GM12878 (cell line): ENCODE measurements around the gene GOPC. TPM values are rescaled to one million over a fixed set of nuclear protein-coding genes. Genes with fewer than 3 reads are reported as not detected.
"Not testable (repeated sequence)": the region's sequence is repeated elsewhere in the genome, so short reads cannot be mapped to it uniquely, and the experiment has no call there.

ENCODE experiments used
- ATAC-seq: fragments of 200-7000 bp; cut with Tn5 transposase; 3 replicates; pipeline ENCODE4 v1.9.1; 2020; ENCODE audit warnings: mild to moderate bottlenecking, moderate library complexity
- BruUV-seq: library from RNA; stranded (reverse); fragments of 400-500 nt; replicated peaks from 2 replicates; lab custom pipeline; 2021; lab: Mats Ljungman, UMichigan
- CTCF ChIA-PET: fragments of 300-600 bp; sonication (Branson Sonifier 250); formaldehyde crosslinking; extraction: SDS; loops from one replicate; lab custom pipeline; 2021; ENCODE audit warnings: inconsistent platforms; lab: Yijun Ruan, JAX
- POLR2A ChIA-PET: fragments of 350-600 bp; formaldehyde crosslinking; extraction: SDS; loops from one replicate; lab custom pipeline; 2021; ENCODE audit warnings: inconsistent platforms; lab: Charles Lee
- RAD21 ChIA-PET: fragments of 300-600 bp; sonication (Branson Sonifier 250); formaldehyde crosslinking; loops from one replicate; lab custom pipeline; 2023; ENCODE audit warnings: antibody characterized with exemption; ENCODE audit not compliant: unreplicated experiment; lab: Charles Lee
- SMC1A ChIA-PET: fragments of 300-600 bp; sonication (Branson Sonifier 250); formaldehyde crosslinking; loops from one replicate; lab custom pipeline; 2023; ENCODE audit not compliant: unreplicated experiment, uncharacterized antibody; lab: Charles Lee
- DNase-seq: peaks from one replicate; pipeline ENCODE4 v3.0.0-alpha.2; 2011; ENCODE audit warnings: low read depth, low spot score
- FAIRE-seq: peaks from 3 replicates; lab custom pipeline; 2011; peaks lifted over from hg19 to GRCh38; lab: Jason Lieb, UNC
- H2AFZ ChIP-seq: 2 replicates; pipeline ENCODE4 v1.6.0; 2011; ENCODE audit warnings: low read depth, low read length, control low read depth; ENCODE audit not compliant: control insufficient read depth
- H3K27ac ChIP-seq: 2 replicates; pipeline ENCODE4 v1.5.1; 2011; ENCODE audit warnings: control low read depth; ENCODE audit not compliant: control insufficient read depth, insufficient read depth
- H3K27me3 ChIP-seq, 2 experiments: replicated peaks in 1 of 2; 2 replicates each; pipeline versions ENCODE4 v1.6.0 to v1.6.1; 2011; ENCODE audit warnings: low read length in 1 of 2; ENCODE audit not compliant: control insufficient read depth in 2 of 2, insufficient read depth in 2 of 2
- H3K36me3 ChIP-seq, 2 experiments: 2 replicates each; pipeline ENCODE4 v1.5.1; 2011; ENCODE audit warnings: low read length in 1 of 2; ENCODE audit not compliant: control insufficient read depth in 2 of 2, insufficient read depth in 2 of 2
- H3K4me1 ChIP-seq: 2 replicates; pipeline ENCODE4 v1.6.1; 2011; ENCODE audit warnings: mild to moderate bottlenecking, low read length, moderate library complexity, mixed read lengths; ENCODE audit not compliant: control insufficient read depth, insufficient read depth
- H3K4me2 ChIP-seq: 2 replicates; pipeline ENCODE4 v1.6.0; 2011; ENCODE audit warnings: control low read depth; ENCODE audit not compliant: control insufficient read depth, insufficient read depth
- H3K4me3 ChIP-seq: fragments of 200-600 bp; sonication (generic); 2 replicates; pipeline ENCODE4 v1.5.1; 2016
- H3K79me2 ChIP-seq: 2 replicates; pipeline ENCODE4 v1.6.0; 2011; ENCODE audit warnings: low read length; ENCODE audit not compliant: control insufficient read depth, insufficient read depth
- H3K9ac ChIP-seq: 2 replicates; pipeline ENCODE4 v1.8.0; 2011; ENCODE audit warnings: low read length, control low read depth, mixed read lengths; ENCODE audit not compliant: control insufficient read depth, insufficient read depth
- H3K9me3 ChIP-seq: replicated peaks from 3 replicates; pipeline ENCODE4 v1.5.1; 2011; ENCODE audit warnings: mild to moderate bottlenecking, low read length; ENCODE audit not compliant: control insufficient read depth, insufficient read depth
- H4K20me1 ChIP-seq: 2 replicates; pipeline ENCODE4 v1.6.0; 2011; ENCODE audit not compliant: control insufficient read depth, insufficient read depth
- BRCA1 ChIP-seq: IDR thresholded peaks from 2 replicates; pipeline ENCODE4 v1.6.1; 2011; ENCODE audit warnings: low read depth, low read length, improper control_type of control experiment
- CBX3 ChIP-seq: fragments of 200-600 bp; sonication (generic); IDR thresholded peaks from 2 replicates; pipeline ENCODE4 v1.6.1; 2016; ENCODE audit warnings: low read depth, borderline replicate concordance
- EZH2 ChIP-seq: IDR thresholded peaks from 2 replicates; pipeline ENCODE4 v1.6.1; 2012; ENCODE audit warnings: low read depth, mild to moderate bottlenecking, control low read depth, inconsistent platforms, low read length, borderline replicate concordance; ENCODE audit not compliant: control insufficient read depth
- FOXM1 ChIP-seq: IDR thresholded peaks from 2 replicates; pipeline ENCODE4 v1.6.1; 2012; ENCODE audit warnings: low read depth, mild to moderate bottlenecking, inconsistent platforms, low read length, moderate library complexity
- GABPA ChIP-seq: IDR thresholded peaks from 2 replicates; pipeline ENCODE4 v1.6.1; 2014; ENCODE audit warnings: antibody characterized with exemption, low read depth, mild to moderate bottlenecking, inconsistent platforms
- IRF5 ChIP-seq: fragments of 450-650 bp; IDR thresholded peaks from 2 replicates; pipeline ENCODE4 v1.6.1; 2017; ENCODE audit warnings: borderline replicate concordance
- NFYB ChIP-seq: IDR thresholded peaks from 2 replicates; pipeline ENCODE4 v1.6.1; 2011; ENCODE audit warnings: low read depth, mild to moderate bottlenecking, low read length, improper control_type of control experiment, moderate library complexity; ENCODE audit not compliant: insufficient read depth
- SREBF2 ChIP-seq: IDR thresholded peaks from 2 replicates; pipeline ENCODE4 v1.6.1; 2012; ENCODE audit warnings: mild to moderate bottlenecking, low read length
- STAT1 ChIP-seq: fragments of 450-650 bp; conservative IDR thresholded peaks from 2 replicates; pipeline ENCODE4 v1.6.1; 2014; ENCODE audit warnings: antibody characterized with exemption, mild to moderate bottlenecking
- SUPT20H ChIP-seq: IDR thresholded peaks from 2 replicates; pipeline ENCODE4 v1.6.1; 2011; ENCODE audit warnings: low read depth, mild to moderate bottlenecking, low read length, moderate library complexity, borderline replicate concordance; ENCODE audit not compliant: control insufficient read depth
- TARDBP ChIP-seq: IDR thresholded peaks from 2 replicates; pipeline ENCODE4 v1.6.1; 2016; ENCODE audit warnings: borderline replicate concordance
- ZSCAN29 ChIP-seq: fragments of 450-650 bp; IDR thresholded peaks from 2 replicates; pipeline ENCODE4 v1.6.1; 2017; ENCODE audit warnings: mild to moderate bottlenecking, moderate library complexity
- WGBS: methylation state at CpG from one replicate; pipeline ENCODE4 v1.1.6; 2016; ENCODE audit warnings: low lambda C conversion rate; ENCODE audit not compliant: insufficient replicate concordance, insufficient coverage; ENCODE audit errors: missing lambda C conversion rate; 5-methylcytosine and 5-hydroxymethylcytosine counted together
- in situ Hi-C: fragments of 300-500 bp; cut with MboI; formaldehyde crosslinking; loops from 9 replicates; pipeline ENCODE4 v1.14.3; 2018; ENCODE audit warnings: mixed read lengths
- intact Hi-C: fragments of 100-400 bp; cut with micrococcal nuclease; formaldehyde crosslinking; loops from one replicate; pipeline ENCODE4 v1.14.2; 2022; ENCODE audit not compliant: unreplicated experiment
- polyA plus RNA-seq, 11 experiments: library from polyadenylated mRNA; depleted of rRNA in 4 of 11; unstranded in 6 of 11; stranded (reverse) in 5 of 11; fragments of >200 nt; fragmentation: Nextera tagmentation in 4 of 11; fragmentation: Illumina TruSeq in 1 of 11; extraction: Ambion mirVana in 4 of 11; extraction: Trizol in 1 of 11; gene quantifications; 1 replicate in 1 of 11; 2 replicates in 10 of 11; pipeline versions ENCODE4 v1.2.1 to v1.2.3, GENCODE V29; 2011 to 2016; ENCODE audit warnings: inconsistent platforms in 2 of 11, missing spikeins in 2 of 11, low read depth in 1 of 11
- total RNA-seq, 4 experiments: library from RNA; depleted of rRNA in 3 of 4; stranded (reverse); fragments of >200 nt in 3 of 4; fragmentation: Illumina TruSeq in 1 of 4; extraction: Trizol in 1 of 4; gene quantifications; 2 replicates each; pipeline versions ENCODE4 v1.2.1 to v1.2.3, GENCODE V29; 2013 to 2021

GOPC gene
- total and polyA plus RNA-seq, 10 of the 15 experiments (the other 5 are each of a cell fraction or from before 2014, with no cell fraction given) = 5.8 to 28.5 (median 18.0) TPM

GRCh38 chr6:117518870-117519269 lies 83.4 kb downstream of the GOPC start:
- Histone ChIP-seq H3K9ac (no peak overlapping the region), H3K9me3 (no peaks in the 10 kb centered on the region; the same call in 2 of the 3 replicates), H3K27ac (no peak overlapping the region), H3K4me1 (no peaks in the 10 kb centered on the region), H3K36me3 (no peaks in the 10 kb centered on the region), H3K27me3 (no peaks in the 10 kb centered on the region), H3K4me2 (no peak overlapping the region), H4K20me1 (no peaks in the 10 kb centered on the region), H2AFZ (no peak overlapping the region), H3K4me3 (no peak overlapping the region), H3K79me2 (no peaks in the 10 kb centered on the region)
- SMC1A ChIA-PET = interaction anchor here (1.0 to 1.3 kb wide), 2 partner anchors 9 to 35 kb away, joined by 3 read pairs; no protein-coding TSS in a partner anchor
- ATAC-seq (no peak), FAIRE-seq (no peak), DNase-seq (no peak)
- in situ Hi-C loops (no loop called here), intact Hi-C loops (no loop called here)
- TF ChIP-seq NFYB (no peak), STAT1 (no peak), GABPA (no peak), EZH2 (no peak), SREBF2 (no peak), BRCA1 (no peak), CBX3 (no peak), SUPT20H (no peak), ZSCAN29 (no peak), FOXM1 (no peak), TARDBP (no peak), IRF5 (no peak)
- RAD21 ChIA-PET = no interaction called here
- BruUV-seq = no TSS peak
- CTCF ChIA-PET = no interaction called here
- WGBS = 94% methylated on average over 6 of the region's 6 CpGs
- POLR2A ChIA-PET = interaction anchor here (1.5 kb wide), 1 partner anchor 26 kb away, joined by 3 read pairs; no protein-coding TSS in a partner anchor

GRCh38 chr6:117517995-117518394 lies 84.3 kb downstream of the GOPC start:
- BruUV-seq, ATAC-seq, RAD21 ChIA-PET, DNase-seq, in situ Hi-C loops, H3K4me1 ChIP-seq, CTCF ChIA-PET, H3K36me3 ChIP-seq, H3K79me2 ChIP-seq, POLR2A ChIA-PET, H3K4me2 ChIP-seq, H3K9ac ChIP-seq, H3K9me3 ChIP-seq, H4K20me1 ChIP-seq, H3K4me3 ChIP-seq, H3K27ac ChIP-seq, H3K27me3 ChIP-seq, H2AFZ ChIP-seq, FAIRE-seq, intact Hi-C loops: not testable (repeated sequence)
- 90% methylated on average over 5 of the region's 5 CpGs for WGBS
- SMC1A ChIA-PET = interaction anchor here (1.3 kb wide), 1 partner anchor 34 kb away, joined by 3 read pairs; no protein-coding TSS in a partner anchor
